Neural cell (in vitro differentiated cells): ENCODE data around the gene GSG1.

ENCODE experiments used
- CTCF ChIP-seq: fragments of 450-650 bp; IDR thresholded peaks from 2 replicates; pipeline ENCODE4 v1.5.1; 2014; ENCODE audit warnings: antibody characterized with exemption, mild to moderate bottlenecking, moderate library complexity; ENCODE audit not compliant: poor library complexity, severe bottlenecking
- EP300 ChIP-seq: fragments of 450-650 bp; conservative IDR thresholded peaks from 2 replicates; pipeline ENCODE4 v1.6.1; 2014; ENCODE audit warnings: antibody characterized with exemption, mild to moderate bottlenecking, moderate library complexity; ENCODE audit not compliant: poor library complexity, severe bottlenecking
- EZH2 ChIP-seq: fragments of 200-600, 300-800 bp; shearing (Covaris generic), sonication (generic); IDR thresholded peaks from 2 replicates; pipeline ENCODE4 v1.6.1; 2014; ENCODE audit warnings: antibody characterized with exemption, low read length, borderline replicate concordance, mild to moderate bottlenecking; ENCODE audit not compliant: insufficient read depth, poor library complexity, severe bottlenecking
- MXI1 ChIP-seq: fragments of 450-650 bp; conservative IDR thresholded peaks from 2 replicates; pipeline ENCODE4 v1.6.1; 2014; ENCODE audit warnings: antibody characterized with exemption, mild to moderate bottlenecking; ENCODE audit not compliant: poor library complexity, severe bottlenecking
- POLR2AphosphoS5 ChIP-seq: IDR thresholded peaks from 2 replicates; pipeline ENCODE4 v1.6.1; 2012
- REST ChIP-seq: IDR thresholded peaks from 2 replicates; pipeline ENCODE4 v1.6.1; 2012; ENCODE audit warnings: borderline replicate concordance
- SMC3 ChIP-seq: fragments of 450-650 bp; conservative IDR thresholded peaks from 2 replicates; pipeline ENCODE4 v1.6.1; 2014; ENCODE audit warnings: antibody characterized with exemption, mild to moderate bottlenecking, moderate library complexity; ENCODE audit not compliant: poor library complexity
- TAF1 ChIP-seq: IDR thresholded peaks from 2 replicates; pipeline ENCODE4 v1.6.1; 2012; ENCODE audit warnings: low read depth

GRCh38 chr12:13085968-13086686 is 17.3 kb downstream of the GSG1 start:
- TF ChIP-seq EZH2 (no peak), CTCF (no peak), EP300 (no peak), SMC3 (no peak), REST (no peak), TAF1 (no peak), MXI1 (no peak), POLR2AphosphoS5 (no peak)
